ENCODE results near the gene MDFI. TPM values are rescaled to one million over a fixed set of nuclear protein-coding genes. Genes with fewer than 3 reads are reported as not detected.
A peak's percentile ranks its signal among the peaks of the same experiment; 100 is the strongest.

MDFI gene
- total RNA-seq, 1 donor from 2014 or later, result 75.9 TPM

- no peak for DNase-seq (ENCODE audit: extremely low spot score, unreplicated experiment)
- Mint-ChIP-seq H3K9me3 (ENCODE audit: unreplicated experiment) (no peaks in the 10 kb centered on the region), H3K4me1 (ENCODE audit: unreplicated experiment) (peaks cover 67% of the 10 kb centered on the region), H3K27me3 (ENCODE audit: unreplicated experiment) (no peaks in the 10 kb centered on the region), H3K27ac (ENCODE audit: unreplicated experiment) (peak overlapping the region; percentile 13), H3K36me3 (ENCODE audit: unreplicated experiment) (peaks cover 28% of the 10 kb centered on the region), H3K4me3 (ENCODE audit: unreplicated experiment) (peak overlapping the region; percentile 14)
- no peak for TF ChIP-seq CTCF (IDR thresholded peaks at IDR 0.05)
These were observed 14.8 kb downstream of the MDFI start for GRCh38 chr6:41652866-41653652.

GRCh38 chr6:41653691-41654090 lies 15.4 kb downstream of the MDFI start:
- no peak for DNase-seq (ENCODE audit: extremely low spot score, unreplicated experiment)
- Mint-ChIP-seq H3K4me3 (ENCODE audit: unreplicated experiment) (no peak overlapping the region), H3K9me3 (ENCODE audit: unreplicated experiment) (no peaks in the 10 kb centered on the region), H3K36me3 (ENCODE audit: unreplicated experiment) (peaks cover 23% of the 10 kb centered on the region), H3K27ac (ENCODE audit: unreplicated experiment) (peak overlapping the region; percentile 13), H3K4me1 (ENCODE audit: unreplicated experiment) (peaks cover 61% of the 10 kb centered on the region), H3K27me3 (ENCODE audit: unreplicated experiment) (no peaks in the 10 kb centered on the region)
- TF ChIP-seq CTCF (IDR thresholded peaks at IDR 0.05), result no peak

GRCh38 chr6:41654151-41654697 lies 16.0 kb downstream of the MDFI start:
- Mint-ChIP-seq H3K27me3 (ENCODE audit: unreplicated experiment) (no peaks in the 10 kb centered on the region), H3K9me3 (ENCODE audit: unreplicated experiment) (no peaks in the 10 kb centered on the region), H3K4me3 (ENCODE audit: unreplicated experiment) (no peak overlapping the region), H3K27ac (ENCODE audit: unreplicated experiment) (peak overlapping the region; percentile 75), H3K36me3 (ENCODE audit: unreplicated experiment) (peaks cover 23% of the 10 kb centered on the region), H3K4me1 (ENCODE audit: unreplicated experiment) (peaks cover 56% of the 10 kb centered on the region)
- no peak for TF ChIP-seq CTCF (IDR thresholded peaks at IDR 0.05)
- no peak for DNase-seq (ENCODE audit: extremely low spot score, unreplicated experiment)

GRCh38 chr6:41654698-41655151 lies 16.5 kb downstream of the MDFI start:
- Mint-ChIP-seq H3K4me1 (ENCODE audit: unreplicated experiment) (peaks cover 53% of the 10 kb centered on the region), H3K4me3 (ENCODE audit: unreplicated experiment) (no peak overlapping the region), H3K27me3 (ENCODE audit: unreplicated experiment) (no peaks in the 10 kb centered on the region), H3K36me3 (ENCODE audit: unreplicated experiment) (peaks cover 18% of the 10 kb centered on the region), H3K27ac (ENCODE audit: unreplicated experiment) (peak overlapping the region; percentile 75), H3K9me3 (ENCODE audit: unreplicated experiment) (no peaks in the 10 kb centered on the region)
- DNase-seq (ENCODE audit: extremely low spot score, unreplicated experiment), result no peak
- no peak for TF ChIP-seq CTCF (IDR thresholded peaks at IDR 0.05)

GRCh38 chr6:41655176-41655575 lies 16.9 kb downstream of the MDFI start:
- Mint-ChIP-seq H3K4me3 (ENCODE audit: unreplicated experiment) (no peak overlapping the region), H3K4me1 (ENCODE audit: unreplicated experiment) (peaks cover 53% of the 10 kb centered on the region), H3K36me3 (ENCODE audit: unreplicated experiment) (peaks cover 17% of the 10 kb centered on the region), H3K27ac (ENCODE audit: unreplicated experiment) (peak overlapping the region; percentile 75), H3K9me3 (ENCODE audit: unreplicated experiment) (no peaks in the 10 kb centered on the region), H3K27me3 (ENCODE audit: unreplicated experiment) (no peaks in the 10 kb centered on the region)
- no peak for DNase-seq (ENCODE audit: extremely low spot score, unreplicated experiment)
- TF ChIP-seq CTCF (IDR thresholded peaks at IDR 0.05), result no peak

All from osteocyte (in vitro differentiated cells).